Measurements from ENCODE around the gene LRRC58. TPM values are rescaled to one million over a fixed set of nuclear protein-coding genes. Genes with fewer than 3 reads are reported as not detected.

Gene LRRC58
- total and polyA plus RNA-seq, 2 of the 8 experiments (the other 6 are each of a cell fraction or from before 2014, with no cell fraction given): 4.3 to 15.4 TPM

- TF ChIP-seq POU5F1 (IDR thresholded peaks at IDR 0.05; ENCODE audit: low read depth, low read length) (no peak), TEAD4 (IDR thresholded peaks at IDR 0.05; ENCODE audit: low read depth, low read length) (peak; percentile 90), EP300 (IDR thresholded peaks at IDR 0.05; ENCODE audit: borderline replicate concordance in 1 of 2, low read depth in 2 of 2, low read length in 2 of 2) (peak in 1 of 2 experiments; percentile 61; a peak in 1 of 3 replicates)
Observed at GRCh38 chr3:120341658-120342346, 7.4 kb downstream of the LRRC58 start (continued).

All from H1 (cell line).